ENCODE data around the gene GLYATL1. TPM values are rescaled to one million over a fixed set of nuclear protein-coding genes. Genes with fewer than 3 reads are reported as not detected.

Gene GLYATL1
- total and polyA plus RNA-seq, 4 experiments from 2014 or later, result not detected

DNA sequence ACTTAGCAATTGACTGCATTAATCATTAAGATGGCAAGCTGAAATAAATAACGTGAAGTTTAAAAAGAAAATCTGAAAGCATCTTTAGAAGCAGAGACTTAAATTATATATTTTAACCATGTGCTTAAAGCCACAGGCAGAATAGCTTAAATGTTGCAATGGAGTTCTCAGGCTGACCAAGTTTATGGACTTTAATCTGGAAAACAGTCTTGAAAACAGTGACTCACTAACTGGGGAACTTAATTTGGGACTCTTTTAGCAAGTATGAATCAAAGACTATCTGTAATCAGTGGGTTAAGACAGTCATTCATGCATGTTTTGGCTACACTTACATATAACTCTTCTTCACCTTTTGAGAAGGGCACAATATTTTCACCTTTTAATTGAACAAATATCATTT is 12.6 kb upstream of the GLYATL1 start:
- no peaks in the 10 kb centered on the region for H3K9me3 Mint-ChIP-seq
- intact Hi-C loops (cut with micrococcal nuclease), result loop anchor here (10.0 kb wide), 1 partner anchor 272 kb away; no protein-coding TSS in a partner anchor
- no peak overlapping the region for H3K4me3 Mint-ChIP-seq
- no peak overlapping the region for H3K4me3 ChIP-seq (ENCODE audit: low read length in 2 of 2)
- H3K27ac ChIP-seq (ENCODE audit: low read depth, low read length), result no peak overlapping the region
- no peaks in the 10 kb centered on the region for H3K9me3 ChIP-seq (ENCODE audit: control insufficient read depth in 1 of 2, low read length in 2 of 2)
- ChIA-PET CTCF (ENCODE audit: partially characterized antibody) (interaction anchor here (1.4 kb wide), 1 partner anchor 8 kb away, joined by 5 read pairs; no protein-coding TSS in a partner anchor), POLR2A (ENCODE audit: partially characterized antibody) (no interaction called here)
- H3K4me1 ChIP-seq (ENCODE audit: insufficient read depth, low read length), result no peaks in the 10 kb centered on the region
- H3K36me3 Mint-ChIP-seq, result no peaks in the 10 kb centered on the region
- H3K27ac Mint-ChIP-seq, result no peak overlapping the region
- H3K27me3 ChIP-seq (ENCODE audit: insufficient read depth, low read length), result peaks cover 16% of the 10 kb centered on the region
- H3K36me3 ChIP-seq (ENCODE audit: insufficient read depth, low read length), result no peaks in the 10 kb centered on the region
- H3K4me1 Mint-ChIP-seq, result peaks cover 14 to 20% (median 17%) of the 10 kb centered on the region in 4 donors
- no peak for DNase-seq
- H3K27me3 Mint-ChIP-seq, result peaks cover 11 to 13% of the 10 kb centered on the region in 2 donors

DNA sequence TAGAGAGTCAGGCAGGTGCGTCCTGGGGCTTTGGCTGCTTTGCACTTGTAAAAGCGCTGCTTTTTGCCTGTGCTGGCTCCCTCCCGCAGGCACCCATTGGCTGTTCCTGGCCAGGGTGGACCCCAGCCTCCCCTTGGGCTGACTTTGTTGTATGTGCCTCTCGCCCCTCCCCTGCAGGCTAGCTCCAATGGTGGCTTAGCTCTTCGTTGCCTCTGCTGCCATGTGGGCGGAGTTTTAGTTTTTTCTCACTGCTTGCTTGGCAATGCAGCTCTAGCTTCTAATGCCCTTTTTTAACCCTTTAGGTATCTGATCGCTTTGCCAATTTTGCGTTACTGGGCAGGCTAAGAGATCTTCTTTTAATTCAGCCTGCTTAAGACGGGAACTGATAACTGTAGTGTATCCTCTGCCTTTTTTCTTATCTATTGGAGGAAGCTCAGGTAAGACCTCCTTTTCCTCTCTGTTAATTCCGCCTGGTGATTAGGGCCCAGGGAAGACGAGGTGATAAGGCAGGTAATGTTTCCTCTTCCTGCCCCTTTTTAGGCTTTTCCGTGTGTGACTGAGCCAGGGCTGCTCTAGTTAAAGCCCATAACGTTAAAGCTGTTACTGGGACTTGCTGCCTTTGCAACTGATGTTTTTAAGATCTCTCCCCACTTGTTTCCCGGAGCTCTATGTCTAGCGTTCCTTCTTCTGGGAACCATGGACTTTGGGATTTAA is 11.7 kb upstream of the GLYATL1 start:
- intact Hi-C loops (cut with micrococcal nuclease), result loop anchor here (10.0 kb wide), 1 partner anchor 273 kb away; no protein-coding TSS in a partner anchor
- ChIA-PET POLR2A (ENCODE audit: partially characterized antibody) (no interaction called here), CTCF (ENCODE audit: partially characterized antibody) (interaction anchor here (0.6 to 1.4 kb wide), 2 partner anchors 9 to 1678 kb away, joined by 3 to 5 read pairs; no protein-coding TSS in a partner anchor)
- peak overlapping the region in 6 of 8 donors; percentile 12 to 72 (median 30) for H3K4me3 Mint-ChIP-seq
- no peaks in the 10 kb centered on the region for H3K36me3 Mint-ChIP-seq
- Histone ChIP-seq H3K9me3 (ENCODE audit: control insufficient read depth in 1 of 2, low read length in 2 of 2) (no peaks in the 10 kb centered on the region), H3K4me3 (ENCODE audit: low read length in 2 of 2) (no peak overlapping the region), H3K4me1 (ENCODE audit: insufficient read depth, low read length) (no peaks in the 10 kb centered on the region), H3K27me3 (ENCODE audit: insufficient read depth, low read length) (peaks cover 16% of the 10 kb centered on the region), H3K36me3 (ENCODE audit: insufficient read depth, low read length) (no peaks in the 10 kb centered on the region), H3K27ac (ENCODE audit: low read depth, low read length) (no peak overlapping the region)
- peaks cover 14 to 20% (median 17%) of the 10 kb centered on the region in 4 donors for H3K4me1 Mint-ChIP-seq
- no peaks in the 10 kb centered on the region for H3K9me3 Mint-ChIP-seq
- peak overlapping the region in 1 of 7 donors; percentile 8 for H3K27ac Mint-ChIP-seq
- peaks cover 11 to 13% of the 10 kb centered on the region in 2 donors for H3K27me3 Mint-ChIP-seq
- DNase-seq, result peak in 1 of 5 donors; percentile 9

DNA sequence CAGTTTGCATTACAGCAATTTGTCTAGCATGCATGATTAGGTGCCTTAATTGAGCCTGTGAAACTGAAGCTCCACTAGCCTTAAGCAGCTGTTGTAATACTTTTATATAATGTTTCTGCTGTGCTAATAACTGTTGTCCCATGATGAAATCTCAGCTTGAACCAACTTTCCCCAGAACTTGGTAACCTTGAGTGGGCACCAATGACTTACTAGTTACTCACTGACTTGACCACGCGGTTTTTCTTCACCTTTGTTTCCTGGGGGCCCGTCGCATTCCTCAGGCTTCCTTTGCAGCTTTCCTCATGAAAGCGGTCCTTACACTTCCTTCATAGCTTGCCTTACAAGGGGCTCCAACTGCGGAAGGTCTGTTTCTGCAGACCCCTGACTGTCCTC is 11.2 kb upstream of the GLYATL1 start:
- no peak for DNase-seq
- H3K36me3 Mint-ChIP-seq, result no peaks in the 10 kb centered on the region
- no peaks in the 10 kb centered on the region for H3K36me3 ChIP-seq (ENCODE audit: insufficient read depth, low read length)
- no peaks in the 10 kb centered on the region for H3K4me1 ChIP-seq (ENCODE audit: insufficient read depth, low read length)
- H3K9me3 ChIP-seq (ENCODE audit: control insufficient read depth in 1 of 2, low read length in 2 of 2), result no peaks in the 10 kb centered on the region
- no peaks in the 10 kb centered on the region for H3K9me3 Mint-ChIP-seq
- intact Hi-C loops (cut with micrococcal nuclease), result loop anchor here (10.0 kb wide), 1 partner anchor 273 kb away; no protein-coding TSS in a partner anchor
- H3K27ac Mint-ChIP-seq, result no peak overlapping the region
- no peak overlapping the region for H3K4me3 ChIP-seq (ENCODE audit: low read length in 2 of 2)
- peaks cover 11 to 16% (median 12%) of the 10 kb centered on the region in 4 donors for H3K4me1 Mint-ChIP-seq
- H3K4me3 Mint-ChIP-seq, result peak overlapping the region in 2 of 8 donors; percentile 12 to 15
- POLR2A ChIA-PET (ENCODE audit: partially characterized antibody), result no interaction called here
- peaks cover 16% of the 10 kb centered on the region for H3K27me3 ChIP-seq (ENCODE audit: insufficient read depth, low read length)
- H3K27ac ChIP-seq (ENCODE audit: low read depth, low read length), result no peak overlapping the region
- H3K27me3 Mint-ChIP-seq, result peaks cover 11 to 13% of the 10 kb centered on the region in 2 donors
- CTCF ChIA-PET (ENCODE audit: partially characterized antibody), result no interaction called here

DNA sequence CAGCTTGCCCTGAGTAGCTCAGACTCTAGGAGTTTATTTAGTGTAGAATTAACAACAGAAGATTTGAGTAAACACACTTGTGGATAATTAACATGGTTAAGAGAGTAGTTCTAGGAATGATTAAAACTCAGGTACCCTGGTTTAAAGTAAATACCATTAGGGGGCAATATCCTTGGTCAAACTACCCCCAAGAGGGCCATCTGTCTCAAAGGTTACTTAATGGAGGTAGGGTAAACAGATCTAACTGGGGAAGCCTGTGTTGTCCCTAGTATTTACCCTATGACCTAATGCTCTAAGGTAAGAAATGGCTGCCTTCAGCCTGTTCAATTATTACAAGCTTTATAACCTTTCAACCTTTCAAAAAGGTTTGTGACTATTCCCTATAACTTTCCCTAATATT is 10.6 kb upstream of the GLYATL1 start:
- Histone ChIP-seq H3K4me3 (ENCODE audit: low read length in 2 of 2) (no peak overlapping the region), H3K36me3 (ENCODE audit: insufficient read depth, low read length) (no peaks in the 10 kb centered on the region), H3K27me3 (ENCODE audit: insufficient read depth, low read length) (peaks cover 16% of the 10 kb centered on the region), H3K4me1 (ENCODE audit: insufficient read depth, low read length) (no peaks in the 10 kb centered on the region), H3K9me3 (ENCODE audit: control insufficient read depth in 1 of 2, low read length in 2 of 2) (no peaks in the 10 kb centered on the region), H3K27ac (ENCODE audit: low read depth, low read length) (no peak overlapping the region)
- Mint-ChIP-seq H3K4me1 (peaks cover 7 to 12% (median 8%) of the 10 kb centered on the region in 4 donors), H3K27me3 (peaks cover 11 to 13% of the 10 kb centered on the region in 2 donors), H3K27ac (no peak overlapping the region), H3K36me3 (no peaks in the 10 kb centered on the region), H3K4me3 (no peak overlapping the region), H3K9me3 (no peaks in the 10 kb centered on the region)
- intact Hi-C loops (cut with micrococcal nuclease), result loop anchor here (10.0 kb wide), 1 partner anchor 274 kb away; no protein-coding TSS in a partner anchor
- DNase-seq, result no peak
- POLR2A ChIA-PET (ENCODE audit: partially characterized antibody), result no interaction called here
- CTCF ChIA-PET (ENCODE audit: partially characterized antibody), result no interaction called here

DNA sequence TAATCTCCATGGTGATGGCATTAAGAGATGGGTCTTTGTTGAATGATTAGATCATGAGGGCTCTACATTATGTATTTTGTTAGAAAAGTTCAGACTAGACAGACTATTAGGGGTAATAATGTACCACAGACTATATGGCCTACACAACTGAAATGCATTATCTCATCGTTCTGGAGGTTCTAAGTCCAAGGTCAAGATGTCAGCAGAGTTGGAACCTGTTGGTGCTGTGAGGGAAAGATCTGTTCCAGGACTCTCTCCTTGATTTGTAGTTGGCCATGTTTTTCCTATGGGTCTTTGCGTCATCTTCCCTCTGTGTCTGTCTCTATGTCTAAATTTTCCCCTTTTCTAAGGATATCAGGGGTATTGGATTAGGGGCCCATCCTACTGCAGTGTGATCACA is 8.4 kb upstream of the GLYATL1 start:
- intact Hi-C loops (cut with micrococcal nuclease), result no loop called here
- no peaks in the 10 kb centered on the region for H3K36me3 ChIP-seq (ENCODE audit: insufficient read depth, low read length)
- no peak overlapping the region for H3K27ac ChIP-seq (ENCODE audit: low read depth, low read length)
- Mint-ChIP-seq H3K27me3 (peaks cover 11 to 13% of the 10 kb centered on the region in 2 donors), H3K4me1 (peaks cover 7 to 12% (median 8%) of the 10 kb centered on the region in 4 donors), H3K9me3 (no peaks in the 10 kb centered on the region), H3K27ac (no peak overlapping the region), H3K36me3 (no peaks in the 10 kb centered on the region), H3K4me3 (no peak overlapping the region)
- no peak overlapping the region for H3K4me3 ChIP-seq (ENCODE audit: low read length in 2 of 2)
- H3K27me3 ChIP-seq (ENCODE audit: insufficient read depth, low read length), result peaks cover 12% of the 10 kb centered on the region
- DNase-seq, result no peak
- CTCF ChIA-PET (ENCODE audit: partially characterized antibody), result no interaction called here
- no peaks in the 10 kb centered on the region for H3K4me1 ChIP-seq (ENCODE audit: insufficient read depth, low read length)
- H3K9me3 ChIP-seq (ENCODE audit: control insufficient read depth in 1 of 2, low read length in 2 of 2), result no peaks in the 10 kb centered on the region
- POLR2A ChIA-PET (ENCODE audit: partially characterized antibody), result no interaction called here

DNA sequence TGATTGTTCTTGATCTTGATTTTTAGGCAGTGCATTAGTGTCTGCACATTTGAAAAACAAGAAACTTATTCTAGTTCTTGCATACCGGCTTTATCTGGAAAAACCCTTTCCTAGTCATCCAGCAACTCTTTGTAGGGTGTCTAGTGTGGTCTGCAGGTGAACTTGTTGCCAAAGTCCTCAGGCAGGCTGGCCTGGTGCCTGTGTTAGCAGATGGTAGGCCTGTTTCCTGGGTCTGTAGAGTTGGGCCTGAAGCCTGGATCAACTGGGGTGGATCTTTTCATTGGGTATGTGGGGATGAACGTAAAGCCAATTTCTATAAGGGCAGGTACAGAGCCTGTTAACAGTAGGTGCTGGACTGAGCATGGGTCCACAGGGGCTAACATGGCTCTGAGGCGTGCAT is 5.6 kb upstream of the GLYATL1 start:
- Mint-ChIP-seq H3K4me1 (no peaks in the 10 kb centered on the region), H3K27ac (no peak overlapping the region), H3K4me3 (no peak overlapping the region), H3K36me3 (no peaks in the 10 kb centered on the region), H3K9me3 (no peaks in the 10 kb centered on the region), H3K27me3 (peaks cover 6 to 7% of the 10 kb centered on the region in 2 donors)
- H3K4me3 ChIP-seq (ENCODE audit: low read length in 2 of 2), result no peak overlapping the region
- no peaks in the 10 kb centered on the region for H3K4me1 ChIP-seq (ENCODE audit: insufficient read depth, low read length)
- DNase-seq, result no peak
- no peaks in the 10 kb centered on the region for H3K36me3 ChIP-seq (ENCODE audit: insufficient read depth, low read length)
- no peak overlapping the region for H3K27ac ChIP-seq (ENCODE audit: low read depth, low read length)
- intact Hi-C loops (cut with micrococcal nuclease), result no loop called here
- POLR2A ChIA-PET (ENCODE audit: partially characterized antibody), result no interaction called here
- no peaks in the 10 kb centered on the region for H3K9me3 ChIP-seq (ENCODE audit: control insufficient read depth in 1 of 2, low read length in 2 of 2)
- no peaks in the 10 kb centered on the region for H3K27me3 ChIP-seq (ENCODE audit: insufficient read depth, low read length)
- CTCF ChIA-PET (ENCODE audit: partially characterized antibody), result no interaction called here

DNA sequence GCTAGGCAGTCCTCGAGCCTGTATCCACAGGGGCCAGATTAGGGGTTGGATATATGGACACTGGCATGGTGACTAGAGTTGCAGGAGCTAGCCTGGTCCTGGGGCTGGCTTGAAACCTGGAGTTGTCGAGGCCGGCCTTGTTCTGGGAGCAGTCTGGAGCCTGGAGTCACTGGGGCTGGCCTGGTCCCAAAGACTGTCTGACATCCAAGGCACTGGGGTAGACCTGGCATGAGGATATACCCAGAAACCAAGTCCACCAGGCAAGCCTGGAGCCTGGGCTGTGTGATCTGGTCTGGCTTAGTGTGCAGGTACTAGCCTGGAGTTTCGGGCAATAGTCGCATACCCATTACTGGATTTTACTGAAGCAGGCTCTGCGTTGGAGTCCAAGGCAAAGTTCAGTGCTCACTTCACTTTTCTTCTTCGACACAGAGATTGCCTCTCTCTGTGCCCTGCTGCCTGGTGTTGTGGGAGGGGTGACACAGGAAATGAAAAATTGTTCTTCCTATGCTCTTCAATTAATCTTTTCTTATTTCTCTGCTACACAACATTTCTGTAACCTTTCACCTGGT is 4.3 kb upstream of the GLYATL1 start:
- ChIA-PET POLR2A (ENCODE audit: partially characterized antibody) (no interaction called here), CTCF (ENCODE audit: partially characterized antibody) (no interaction called here)
- Histone ChIP-seq H3K9me3 (ENCODE audit: control insufficient read depth in 1 of 2, low read length in 2 of 2) (no peaks in the 10 kb centered on the region), H3K27ac (ENCODE audit: low read depth, low read length) (no peak overlapping the region), H3K4me1 (ENCODE audit: insufficient read depth, low read length) (no peaks in the 10 kb centered on the region), H3K27me3 (ENCODE audit: insufficient read depth, low read length) (no peaks in the 10 kb centered on the region), H3K4me3 (ENCODE audit: low read length in 2 of 2) (no peak overlapping the region), H3K36me3 (ENCODE audit: insufficient read depth, low read length) (no peaks in the 10 kb centered on the region)
- Mint-ChIP-seq H3K27ac (no peak overlapping the region), H3K27me3 (peaks cover 0 to 5% of the 10 kb centered on the region in 2 donors), H3K9me3 (peaks cover 0 to 2% (median 0%) of the 10 kb centered on the region in 8 donors), H3K36me3 (no peaks in the 10 kb centered on the region), H3K4me1 (no peaks in the 10 kb centered on the region), H3K4me3 (no peak overlapping the region)
- DNase-seq, result no peak
- intact Hi-C loops (cut with micrococcal nuclease), result no loop called here

Data from CD4-positive, alpha-beta memory T cell (primary cell).